Panc1 (cell line): ENCODE data around the gene OPA1. TPM values are rescaled to one million over a fixed set of nuclear protein-coding genes. Genes with fewer than 3 reads are reported as not detected.
"Not testable (repeated sequence)": the region's sequence is repeated elsewhere in the genome, so short reads cannot be mapped to it uniquely, and the experiment has no call there.

Experiments used
- ATAC-seq: fragments of 200-7000 bp; cut with Tn5 transposase; 2 replicates; pipeline ENCODE4 v1.9.1; 2020; ENCODE audit warnings: mild to moderate bottlenecking, moderate library complexity
- BruUV-seq: library from RNA; stranded (reverse); fragments of 400-500 nt; replicated peaks from 2 replicates; lab custom pipeline; 2021; lab: Mats Ljungman, UMichigan
- CTCF ChIA-PET: fragments of 300-600 bp; sonication (Branson Sonifier 250); formaldehyde crosslinking; loops from one replicate; lab custom pipeline; 2022; ENCODE audit warnings: antibody characterized with exemption; lab: Charles Lee
- POLR2A ChIA-PET: fragments of 300-600 bp; sonication (Branson Sonifier 250); formaldehyde crosslinking; loops from one replicate; lab custom pipeline; 2022; ENCODE audit warnings: antibody characterized with exemption; lab: Charles Lee
- DNase-seq: peaks from one replicate; pipeline ENCODE4 v3.0.0-alpha.2; 2010; ENCODE audit warnings: low read depth, low spot score
- H3K27ac ChIP-seq: 2 replicates; pipeline ENCODE4 v1.5.1; 2011; ENCODE audit warnings: mild to moderate bottlenecking, low read length, inconsistent platforms
- H3K27me3 ChIP-seq: fragments of 200-500 bp; sonication (Bioruptor generic); 2 replicates; pipeline ENCODE4 v1.6.0; 2014; ENCODE audit warnings: low read length, inconsistent platforms; ENCODE audit not compliant: control insufficient read depth, insufficient read depth
- H3K36me3 ChIP-seq: fragments of 200-500 bp; sonication (Bioruptor generic); 2 replicates; pipeline ENCODE4 v1.5.1; 2014; ENCODE audit warnings: inconsistent platforms, mild to moderate bottlenecking, low read length, moderate library complexity; ENCODE audit not compliant: control insufficient read depth, insufficient read depth
- H3K4me1 ChIP-seq: 2 replicates; pipeline ENCODE4 v1.5.1; 2011; ENCODE audit warnings: inconsistent platforms, mild to moderate bottlenecking, low read length, moderate library complexity; ENCODE audit not compliant: control insufficient read depth, insufficient read depth
- H3K4me3 ChIP-seq, 2 experiments: 2 replicates each; pipeline ENCODE4 v1.5.1; 2011 to 2012; ENCODE audit warnings: low read depth in 2 of 2, low read length in 2 of 2, mild to moderate bottlenecking in 2 of 2, inconsistent platforms in 1 of 2, moderate library complexity in 1 of 2
- H3K9me3 ChIP-seq: fragments of 200-500 bp; sonication (Bioruptor generic); 2 replicates; pipeline ENCODE4 v1.5.1; 2014; ENCODE audit warnings: low read depth, mild to moderate bottlenecking, inconsistent platforms, low read length, moderate library complexity; ENCODE audit not compliant: control insufficient read depth, insufficient read depth
- POLR2AphosphoS5 ChIP-seq: IDR thresholded peaks from 2 replicates; pipeline ENCODE4 v1.6.1; 2012; ENCODE audit warnings: mild to moderate bottlenecking, low read depth, low read length, moderate library complexity
- REST ChIP-seq, 2 experiments: IDR thresholded peaks; 2 replicates each; pipeline ENCODE4 v1.6.1; 2011 to 2012; ENCODE audit warnings: low read depth in 2 of 2, control low read depth in 1 of 2, low read length in 1 of 2, mild to moderate bottlenecking in 1 of 2, moderate library complexity in 1 of 2; ENCODE audit not compliant: insufficient read depth in 1 of 2
- SIN3A ChIP-seq: IDR thresholded peaks from 2 replicates; pipeline ENCODE4 v1.6.1; 2012; ENCODE audit warnings: low read depth, mild to moderate bottlenecking, low read length, moderate library complexity, borderline replicate concordance; ENCODE audit not compliant: insufficient read depth
- TCF7L2 ChIP-seq: IDR thresholded peaks from 2 replicates; pipeline ENCODE4 v1.6.1; 2011; ENCODE audit warnings: mild to moderate bottlenecking, low read depth, low read length, inconsistent platforms
- in situ Hi-C: cut with HindIII; loops from 2 replicates; pipeline ENCODE4 v1.10.0; 2016; ENCODE audit warnings: low sequenced_read_pairs, low pct_unique_long_range_greater_than_20kb
- intact Hi-C: fragments of 100-400 bp; cut with micrococcal nuclease; formaldehyde crosslinking; loops from one replicate; pipeline ENCODE4 v1.10.0; 2022; ENCODE audit not compliant: unreplicated experiment
- total RNA-seq: library from RNA; stranded (reverse); gene quantifications from one replicate; pipeline ENCODE4 v1.2.1, GENCODE V29; 2021; ENCODE audit not compliant: unreplicated experiment
- TF ChIP-seq, protein P1 (sequence below): fragments of 450-650 bp; IDR thresholded peaks from 2 replicates; pipeline ENCODE4 v1.5.1; 2017; ENCODE audit warnings: mild to moderate bottlenecking

The OPA1 gene
- total RNA-seq, 1 experiment from 2014 or later = 109 TPM

GRCh38 chr3:193599393-193599792, 6.4 kb downstream of the OPA1 start:
- in situ Hi-C loops (no loop called here), intact Hi-C loops (no loop called here)
- Histone ChIP-seq H3K36me3 (no peaks in the 10 kb centered on the region; the same call in 1 of the 2 replicates), H3K27me3 (no peaks in the 10 kb centered on the region), H3K27ac (no peak overlapping the region), H3K4me1 (peaks cover 8% of the 10 kb centered on the region; the same call in 1 of the 2 replicates), H3K4me3 (no peak overlapping the region), H3K9me3 (no peaks in the 10 kb centered on the region)
- DNase-seq (no peak), ATAC-seq (no peak)
- ChIA-PET POLR2A (no interaction called here), CTCF (no interaction called here)
- TF ChIP-seq POLR2AphosphoS5 (no peak), TCF7L2 (no peak), SIN3A (no peak), REST (IDR thresholded peaks at IDR 0.05; ENCODE audit: insufficient read depth in 1 of 2, low read depth in 2 of 2, low read length in 1 of 2) (no peak)
- TF ChIP-seq, protein P1, sequence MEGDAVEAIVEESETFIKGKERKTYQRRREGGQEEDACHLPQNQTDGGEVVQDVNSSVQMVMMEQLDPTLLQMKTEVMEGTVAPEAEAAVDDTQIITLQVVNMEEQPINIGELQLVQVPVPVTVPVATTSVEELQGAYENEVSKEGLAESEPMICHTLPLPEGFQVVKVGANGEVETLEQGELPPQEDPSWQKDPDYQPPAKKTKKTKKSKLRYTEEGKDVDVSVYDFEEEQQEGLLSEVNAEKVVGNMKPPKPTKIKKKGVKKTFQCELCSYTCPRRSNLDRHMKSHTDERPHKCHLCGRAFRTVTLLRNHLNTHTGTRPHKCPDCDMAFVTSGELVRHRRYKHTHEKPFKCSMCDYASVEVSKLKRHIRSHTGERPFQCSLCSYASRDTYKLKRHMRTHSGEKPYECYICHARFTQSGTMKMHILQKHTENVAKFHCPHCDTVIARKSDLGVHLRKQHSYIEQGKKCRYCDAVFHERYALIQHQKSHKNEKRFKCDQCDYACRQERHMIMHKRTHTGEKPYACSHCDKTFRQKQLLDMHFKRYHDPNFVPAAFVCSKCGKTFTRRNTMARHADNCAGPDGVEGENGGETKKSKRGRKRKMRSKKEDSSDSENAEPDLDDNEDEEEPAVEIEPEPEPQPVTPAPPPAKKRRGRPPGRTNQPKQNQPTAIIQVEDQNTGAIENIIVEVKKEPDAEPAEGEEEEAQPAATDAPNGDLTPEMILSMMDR = no peak
- no TSS peak for BruUV-seq

GRCh38 chr3:193605876-193606275, 12.9 kb downstream of the OPA1 start:
- in situ Hi-C loops = no loop called here
- no TSS peak for BruUV-seq
- no peak overlapping the region for H3K4me3 ChIP-seq
- CTCF ChIA-PET = no interaction called here
- H3K27ac ChIP-seq = no peak overlapping the region
- POLR2A ChIA-PET = no interaction called here
- H3K4me1 ChIP-seq = no peaks in the 10 kb centered on the region
- no peaks in the 10 kb centered on the region; the same call in 1 of the 2 replicates for H3K36me3 ChIP-seq
- intact Hi-C loops = no loop called here
- DNase-seq (peak; percentile 41), ATAC-seq (peak; percentile 97)
- H3K9me3 ChIP-seq = no peaks in the 10 kb centered on the region
- TF ChIP-seq POLR2AphosphoS5 = no peak
- TF ChIP-seq, protein P1 = peak; percentile 91
- no peak for TF ChIP-seq TCF7L2
- TF ChIP-seq SIN3A = no peak
- no peak for TF ChIP-seq REST (IDR thresholded peaks at IDR 0.05; ENCODE audit: insufficient read depth in 1 of 2, low read depth in 2 of 2, low read length in 1 of 2)
- no peaks in the 10 kb centered on the region for H3K27me3 ChIP-seq

DNA sequence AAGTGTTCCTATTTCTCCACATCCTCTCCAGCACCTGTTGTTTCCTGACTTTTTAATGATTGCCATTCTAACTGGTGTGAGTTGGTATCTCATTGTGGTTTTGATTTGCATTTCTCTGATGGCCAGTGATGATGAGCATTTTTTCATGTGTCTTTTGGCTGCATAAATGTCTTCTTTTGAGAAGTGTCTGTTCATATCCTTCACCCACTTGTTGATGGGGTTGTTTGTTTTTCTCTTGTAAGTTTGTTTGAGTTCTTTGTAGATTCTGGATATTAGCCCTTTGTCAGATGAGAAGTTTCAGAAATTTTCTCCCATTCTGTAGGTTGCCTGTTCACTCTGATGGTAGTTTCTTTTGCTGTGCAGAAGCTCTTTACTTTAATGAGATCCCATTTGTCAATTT, 13.9 kb downstream of the OPA1 start:
- ATAC-seq, H3K9me3 ChIP-seq, H3K27ac ChIP-seq, POLR2A ChIA-PET, in situ Hi-C loops, BruUV-seq, H3K4me3 ChIP-seq, H3K27me3 ChIP-seq, intact Hi-C loops, DNase-seq, CTCF ChIA-PET, H3K36me3 ChIP-seq, H3K4me1 ChIP-seq: not testable (repeated sequence)

- intact Hi-C loops, BruUV-seq: not testable (repeated sequence)
These were observed 17.5 kb downstream of the OPA1 start for GRCh38 chr3:193610516-193610915.

More at GRCh38 chr3:193610516-193610915, 17.5 kb downstream of the OPA1 start:
- H3K27ac ChIP-seq, H3K4me1 ChIP-seq, H3K4me3 ChIP-seq, H3K36me3 ChIP-seq, POLR2A ChIA-PET, CTCF ChIA-PET, DNase-seq, in situ Hi-C loops, H3K27me3 ChIP-seq, ATAC-seq, H3K9me3 ChIP-seq: not testable (repeated sequence)
